GM12875 (cell line): ENCODE results near the gene CHMP4B.

Experiments
- H3K4me3 ChIP-seq: one replicate; pipeline ENCODE4 v1.5.1; 2011; ENCODE audit warnings: low read depth, low read length, control low read depth
- TF ChIP-seq, protein P1 (sequence below): IDR thresholded peaks from 2 replicates; pipeline ENCODE4 v1.5.1; 2011; ENCODE audit warnings: low read depth, mild to moderate bottlenecking, control low read depth, inconsistent platforms, low read length, moderate library complexity, borderline replicate concordance; ENCODE audit not compliant: insufficient read depth

Gene CHMP4B

DNA sequence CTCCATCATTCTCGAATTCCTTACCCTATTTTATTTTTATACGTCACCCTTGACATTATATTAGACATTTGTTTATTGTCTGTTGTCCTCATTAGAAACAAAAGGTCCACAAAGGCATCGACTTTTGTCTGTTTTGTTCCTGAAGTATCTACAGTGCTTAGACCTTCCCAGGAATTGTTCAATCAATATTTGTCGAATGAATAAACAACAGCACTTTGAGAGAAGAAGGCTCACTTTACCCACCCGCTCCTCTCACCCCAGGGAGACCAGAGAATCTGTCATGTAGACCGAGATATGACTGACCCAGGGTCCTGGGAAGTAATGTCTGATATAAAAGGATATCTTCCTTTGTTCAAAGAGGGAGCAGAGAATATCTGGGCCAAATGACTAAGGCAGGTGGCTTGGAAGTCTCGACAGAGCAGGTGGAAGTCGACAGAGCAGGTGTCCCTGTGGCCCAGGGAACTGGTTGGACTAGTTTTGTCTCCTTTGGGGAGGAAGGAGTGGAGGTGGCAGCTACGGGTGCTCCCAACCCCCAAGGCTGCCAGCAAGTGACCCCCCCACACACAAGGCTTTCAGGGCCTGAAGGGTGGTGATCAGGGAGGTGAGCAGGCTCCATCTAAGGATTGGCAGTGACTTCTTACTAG lies 14.8 kb upstream of the CHMP4B start:
- H3K4me3 ChIP-seq, result no peak overlapping the region
- TF ChIP-seq, protein P1, sequence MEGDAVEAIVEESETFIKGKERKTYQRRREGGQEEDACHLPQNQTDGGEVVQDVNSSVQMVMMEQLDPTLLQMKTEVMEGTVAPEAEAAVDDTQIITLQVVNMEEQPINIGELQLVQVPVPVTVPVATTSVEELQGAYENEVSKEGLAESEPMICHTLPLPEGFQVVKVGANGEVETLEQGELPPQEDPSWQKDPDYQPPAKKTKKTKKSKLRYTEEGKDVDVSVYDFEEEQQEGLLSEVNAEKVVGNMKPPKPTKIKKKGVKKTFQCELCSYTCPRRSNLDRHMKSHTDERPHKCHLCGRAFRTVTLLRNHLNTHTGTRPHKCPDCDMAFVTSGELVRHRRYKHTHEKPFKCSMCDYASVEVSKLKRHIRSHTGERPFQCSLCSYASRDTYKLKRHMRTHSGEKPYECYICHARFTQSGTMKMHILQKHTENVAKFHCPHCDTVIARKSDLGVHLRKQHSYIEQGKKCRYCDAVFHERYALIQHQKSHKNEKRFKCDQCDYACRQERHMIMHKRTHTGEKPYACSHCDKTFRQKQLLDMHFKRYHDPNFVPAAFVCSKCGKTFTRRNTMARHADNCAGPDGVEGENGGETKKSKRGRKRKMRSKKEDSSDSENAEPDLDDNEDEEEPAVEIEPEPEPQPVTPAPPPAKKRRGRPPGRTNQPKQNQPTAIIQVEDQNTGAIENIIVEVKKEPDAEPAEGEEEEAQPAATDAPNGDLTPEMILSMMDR, result no peak

- no peak overlapping the region for H3K4me3 ChIP-seq
Observed at GRCh38 chr20:33796907-33797544, 14.1 kb upstream of the CHMP4B start.

GRCh38 chr20:33798444-33798843 lies 12.7 kb upstream of the CHMP4B start:
- TF ChIP-seq, protein P1, result no peak

More at GRCh38 chr20:33796907-33797544, 14.1 kb upstream of the CHMP4B start:
- TF ChIP-seq, protein P1, result no peak

DNA sequence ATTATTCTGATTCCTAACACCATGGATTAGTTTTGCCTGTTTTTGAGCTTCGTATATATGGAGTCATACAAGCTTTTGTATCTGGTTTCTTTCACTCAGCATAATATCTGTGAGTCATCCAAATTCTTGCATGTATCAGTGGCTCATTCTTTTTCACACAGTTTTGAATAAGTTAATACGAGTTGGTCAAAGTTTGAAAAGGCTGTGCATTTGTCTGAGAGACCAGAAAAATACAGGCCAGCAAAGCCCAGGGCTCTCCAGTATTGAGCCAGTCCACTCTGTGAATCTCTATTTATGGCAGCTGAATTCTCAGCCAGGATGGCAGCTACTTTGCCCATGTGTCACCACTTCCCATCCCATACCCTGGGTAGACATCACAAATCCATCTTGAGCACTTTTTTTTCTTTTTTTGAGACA lies 7.2 kb upstream of the CHMP4B start:
- TF ChIP-seq, protein P1, result no peak
- no peak overlapping the region for H3K4me3 ChIP-seq

More at GRCh38 chr20:33798444-33798843, 12.7 kb upstream of the CHMP4B start:
- no peak overlapping the region for H3K4me3 ChIP-seq

DNA sequence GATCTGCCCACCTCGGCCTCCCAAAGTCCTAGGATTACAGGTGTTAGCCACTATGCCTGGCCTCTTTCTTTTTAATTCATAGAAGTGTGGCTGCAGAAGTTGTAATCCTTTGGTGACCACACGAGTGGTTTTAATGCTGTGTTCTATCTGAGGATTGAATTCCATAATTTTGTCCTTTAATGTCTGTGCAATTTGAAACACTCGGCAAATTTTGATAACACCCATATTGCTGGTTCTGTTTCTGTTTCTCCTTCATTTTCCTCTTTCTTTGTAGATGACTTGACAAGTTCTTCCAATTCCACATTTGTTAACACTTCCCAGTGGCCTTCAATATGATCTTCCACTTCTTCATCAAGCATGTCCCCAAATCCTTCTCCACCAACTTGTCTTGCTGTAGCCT lies 2.8 kb upstream of the CHMP4B start:
- TF ChIP-seq, protein P1, result no peak
- H3K4me3 ChIP-seq, result no peak overlapping the region

DNA sequence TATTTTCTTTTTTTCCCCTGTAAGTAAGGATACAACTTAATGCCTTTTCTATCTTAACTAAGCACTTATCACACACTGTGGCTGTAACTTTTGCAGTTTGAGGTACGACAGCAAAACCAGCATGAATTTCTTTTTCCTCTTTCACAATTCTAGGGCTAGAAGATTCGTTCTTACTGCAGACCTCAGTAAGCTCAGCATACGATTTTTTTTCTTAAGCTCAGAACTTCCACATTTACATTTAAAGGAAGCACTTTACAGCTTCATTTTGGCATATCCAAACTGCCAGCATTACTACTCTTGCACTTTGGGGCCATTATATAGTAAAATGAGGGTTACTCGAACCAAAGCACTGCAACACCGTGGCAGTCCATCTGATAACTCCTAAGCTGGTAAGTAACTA lies 889 bp upstream of the CHMP4B start:
- H3K4me3 ChIP-seq, result no peak overlapping the region
- TF ChIP-seq, protein P1, result no peak

GRCh38 chr20:33811776-33812151 lies 616 bp downstream of the CHMP4B start:
- H3K4me3 ChIP-seq, result peak overlapping the region; percentile 80
- TF ChIP-seq, protein P1, result no peak
